Uterus (tissue), 4 donors: ENCODE data around the gene PRSS22. TPM values are rescaled to one million over a fixed set of nuclear protein-coding genes. Genes with fewer than 3 reads are reported as not detected.

Experiments used
- DNase-seq, 2 donors: peaks; one replicate each; pipeline ENCODE4 v3.0.0-alpha.2; 2019 to 2020
- H3K27ac ChIP-seq, 2 donors: fragments of 200-600 bp; sonication (generic); 1 replicate in 1 of 2; 2 replicates in 1 of 2; pipeline ENCODE4 v1.5.1; 2016 to 2018
- H3K27me3 ChIP-seq, 2 donors: fragments of 200-600 bp; sonication (generic); one replicate each; pipeline ENCODE4 v1.5.1; 2018 to 2019; ENCODE audit warnings: control low read depth in 1 of 2
- H3K36me3 ChIP-seq, 2 donors: fragments of 200-600 bp; sonication (generic); one replicate each; pipeline ENCODE4 v1.5.1; 2019; ENCODE audit warnings: control low read depth in 1 of 2
- H3K4me1 ChIP-seq, 2 donors: fragments of 200-600 bp; sonication (generic); one replicate each; pipeline ENCODE4 v1.5.1; 2018 to 2019; ENCODE audit warnings: control low read depth in 1 of 2
- H3K4me3 ChIP-seq, 2 donors: fragments of 200-600 bp; sonication (generic); 1 replicate in 1 of 2; 2 replicates in 1 of 2; pipeline ENCODE4 v1.5.1; 2018 to 2019; ENCODE audit warnings: mild to moderate bottlenecking in 1 of 2
- H3K9me3 ChIP-seq, 2 donors: fragments of 200-600 bp; sonication (generic); one replicate each; pipeline ENCODE4 v1.5.1; 2019; ENCODE audit warnings: control low read depth in 1 of 2
- POLR2A ChIP-seq, 2 donors: fragments of 450-650 bp; IDR thresholded peaks; one replicate each; pipeline ENCODE4 v1.6.1; 2016; ENCODE audit warnings: antibody characterized with exemption in 2 of 2, mild to moderate bottlenecking in 1 of 2, moderate library complexity in 1 of 2
- intact Hi-C: fragments of 100-400 bp; cut with DNase I; formaldehyde crosslinking; loops from one replicate; pipeline ENCODE4 v1.15.1; 2023; ENCODE audit warnings: low total_unique reads
- total RNA-seq, 4 donors: library from RNA; depleted of rRNA in 3 of 4; stranded (reverse); fragments of >200 nt in 3 of 4; gene quantifications; one replicate each; pipeline versions ENCODE4 v1.1.0 to v1.2.4, GENCODE V29; 2014 to 2023
- TF ChIP-seq, protein P1 (sequence below), 4 experiments: fragments of 200-600 bp in 2 of 4; fragments of 450-650 bp in 2 of 4; sonication (generic) in 2 of 4; IDR thresholded peaks; one replicate each; pipeline ENCODE4 v1.5.1; 2016 to 2019; ENCODE audit warnings: antibody characterized with exemption in 4 of 4, mild to moderate bottlenecking in 2 of 4, moderate library complexity in 1 of 4
- donor health status: DM: yes; HTN: yes; CAD: no.

Gene PRSS22
- total RNA-seq, 4 donors from 2014 or later, result 0.46 to 2.4 TPM; not detected in 2

DNA sequence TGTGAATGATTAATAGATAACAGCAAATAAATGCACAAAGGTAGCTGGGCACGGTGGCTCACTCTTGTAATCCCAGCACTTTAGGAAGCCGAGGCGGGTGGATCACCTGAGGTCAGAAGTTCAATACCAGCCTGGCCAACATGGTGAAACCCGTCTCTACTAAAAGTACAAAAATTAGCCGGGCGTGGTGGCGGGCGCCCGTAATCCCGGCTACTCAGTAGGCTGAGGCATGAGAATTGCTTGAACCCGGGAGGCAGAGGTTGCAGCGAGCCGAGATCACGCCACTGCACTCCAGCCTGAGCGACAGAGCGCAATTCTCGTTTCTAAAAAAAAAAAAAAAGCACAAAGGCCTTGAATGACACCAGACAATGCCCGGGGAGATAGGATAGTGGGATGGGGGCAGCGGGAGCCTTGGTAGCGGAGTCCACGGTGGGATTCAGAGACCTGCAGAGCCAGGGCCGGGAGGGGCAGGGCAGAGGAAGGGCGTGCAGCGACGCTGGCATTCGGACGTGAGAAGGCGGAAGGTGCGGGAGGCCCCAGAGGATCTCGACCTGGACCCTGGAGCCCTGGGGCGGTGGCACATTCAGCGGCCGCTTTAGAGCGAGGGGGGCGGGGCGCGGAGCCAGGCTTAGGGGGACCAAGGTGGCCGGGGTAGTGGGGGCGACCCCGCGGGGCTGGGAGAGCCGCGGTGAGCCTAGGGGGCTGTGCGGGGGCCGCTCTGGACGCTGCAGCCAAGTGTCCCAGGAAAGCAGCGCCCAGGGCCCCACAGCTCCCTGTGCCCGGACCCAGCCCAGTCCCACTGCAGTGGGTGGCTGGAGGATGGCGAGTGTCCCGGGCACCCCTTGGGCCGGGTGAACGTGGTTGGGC, 24.0 kb upstream of the PRSS22 start:
- H3K9me3 ChIP-seq, result no peaks in the 10 kb centered on the region
- no peaks in the 10 kb centered on the region for H3K4me1 ChIP-seq
- H3K4me3 ChIP-seq, result peak overlapping the region; percentile 69 to 76
- peak in 1 of 2 donors; percentile 53 for DNase-seq
- intact Hi-C loops, result no loop called here
- peak overlapping the region; percentile 90 to 97 for H3K27ac ChIP-seq
- H3K36me3 ChIP-seq, result no peaks in the 10 kb centered on the region
- TF ChIP-seq POLR2A (IDR thresholded peaks at IDR 0.05), result no peak
- H3K27me3 ChIP-seq, result no peaks in the 10 kb centered on the region

DNA sequence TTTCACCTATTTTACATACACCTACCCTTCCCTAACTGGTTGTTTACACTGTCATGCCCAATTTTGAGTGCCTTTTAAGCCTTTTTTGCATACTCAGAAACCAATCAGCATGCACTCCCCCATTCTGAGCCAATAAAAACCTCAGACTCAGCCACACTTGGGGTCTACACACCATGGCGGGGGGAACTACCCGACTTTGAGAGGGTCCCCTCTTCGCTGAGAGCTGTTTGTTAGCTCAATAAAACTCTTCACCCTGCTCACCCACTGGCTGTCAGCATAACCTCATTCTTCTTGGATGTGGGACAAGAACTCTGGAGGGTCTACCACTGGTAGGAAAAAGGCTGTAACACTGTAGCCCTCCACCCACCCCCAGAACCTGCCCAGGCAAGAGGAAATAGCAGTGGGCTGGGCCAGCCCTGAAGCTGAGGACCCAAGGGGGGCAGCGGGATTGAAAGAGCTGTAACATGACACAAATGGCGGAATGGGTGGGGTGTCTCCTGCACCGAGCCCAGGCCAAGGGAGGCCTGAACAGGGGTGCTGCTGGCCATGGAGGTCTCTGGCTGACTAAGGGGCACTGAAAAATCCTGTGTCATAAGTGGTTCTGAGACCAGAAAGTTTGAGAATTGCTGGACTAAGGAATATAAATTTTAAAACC, 22.0 kb upstream of the PRSS22 start:
- Histone ChIP-seq H3K4me3 (no peak overlapping the region), H3K27me3 (no peaks in the 10 kb centered on the region), H3K9me3 (no peaks in the 10 kb centered on the region), H3K36me3 (no peaks in the 10 kb centered on the region), H3K27ac (no peak overlapping the region), H3K4me1 (no peaks in the 10 kb centered on the region)
- DNase-seq, result no peak
- intact Hi-C loops, result loop anchor here (10.0 kb wide), 1 partner anchor 45 kb away; no protein-coding TSS in a partner anchor
- TF ChIP-seq, protein P1, sequence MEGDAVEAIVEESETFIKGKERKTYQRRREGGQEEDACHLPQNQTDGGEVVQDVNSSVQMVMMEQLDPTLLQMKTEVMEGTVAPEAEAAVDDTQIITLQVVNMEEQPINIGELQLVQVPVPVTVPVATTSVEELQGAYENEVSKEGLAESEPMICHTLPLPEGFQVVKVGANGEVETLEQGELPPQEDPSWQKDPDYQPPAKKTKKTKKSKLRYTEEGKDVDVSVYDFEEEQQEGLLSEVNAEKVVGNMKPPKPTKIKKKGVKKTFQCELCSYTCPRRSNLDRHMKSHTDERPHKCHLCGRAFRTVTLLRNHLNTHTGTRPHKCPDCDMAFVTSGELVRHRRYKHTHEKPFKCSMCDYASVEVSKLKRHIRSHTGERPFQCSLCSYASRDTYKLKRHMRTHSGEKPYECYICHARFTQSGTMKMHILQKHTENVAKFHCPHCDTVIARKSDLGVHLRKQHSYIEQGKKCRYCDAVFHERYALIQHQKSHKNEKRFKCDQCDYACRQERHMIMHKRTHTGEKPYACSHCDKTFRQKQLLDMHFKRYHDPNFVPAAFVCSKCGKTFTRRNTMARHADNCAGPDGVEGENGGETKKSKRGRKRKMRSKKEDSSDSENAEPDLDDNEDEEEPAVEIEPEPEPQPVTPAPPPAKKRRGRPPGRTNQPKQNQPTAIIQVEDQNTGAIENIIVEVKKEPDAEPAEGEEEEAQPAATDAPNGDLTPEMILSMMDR (IDR thresholded peaks at IDR 0.05), result no peak
- TF ChIP-seq POLR2A (IDR thresholded peaks at IDR 0.05), result no peak

- Histone ChIP-seq H3K27me3 (no peaks in the 10 kb centered on the region), H3K4me3 (no peak overlapping the region), H3K4me1 (no peaks in the 10 kb centered on the region), H3K36me3 (no peaks in the 10 kb centered on the region), H3K27ac (no peak overlapping the region), H3K9me3 (no peaks in the 10 kb centered on the region)
- peak; percentile 71 to 78 for DNase-seq
- intact Hi-C loops, result loop anchor here (10.0 kb wide), 1 partner anchor 50 kb away; no protein-coding TSS in a partner anchor
- TF ChIP-seq, protein P1 (IDR thresholded peaks at IDR 0.05), result peak; percentile 85 to 99 (median 95)
- no peak for TF ChIP-seq POLR2A (IDR thresholded peaks at IDR 0.05)
These were observed 17.0 kb upstream of the PRSS22 start for GRCh38 chr16:2874912-2875362.

GRCh38 chr16:2874032-2874911, 16.3 kb upstream of the PRSS22 start:
- no peak for TF ChIP-seq POLR2A (IDR thresholded peaks at IDR 0.05)
- TF ChIP-seq, protein P1 (IDR thresholded peaks at IDR 0.05), result no peak
- H3K27ac ChIP-seq, result no peak overlapping the region
- intact Hi-C loops, result loop anchor here (10.0 kb wide), 1 partner anchor 51 kb away; no protein-coding TSS in a partner anchor
- no peaks in the 10 kb centered on the region for H3K36me3 ChIP-seq
- no peak overlapping the region for H3K4me3 ChIP-seq
- no peaks in the 10 kb centered on the region for H3K4me1 ChIP-seq
- H3K9me3 ChIP-seq, result no peaks in the 10 kb centered on the region
- no peaks in the 10 kb centered on the region for H3K27me3 ChIP-seq
- DNase-seq, result peak in 1 of 2 donors; percentile 15

DNA sequence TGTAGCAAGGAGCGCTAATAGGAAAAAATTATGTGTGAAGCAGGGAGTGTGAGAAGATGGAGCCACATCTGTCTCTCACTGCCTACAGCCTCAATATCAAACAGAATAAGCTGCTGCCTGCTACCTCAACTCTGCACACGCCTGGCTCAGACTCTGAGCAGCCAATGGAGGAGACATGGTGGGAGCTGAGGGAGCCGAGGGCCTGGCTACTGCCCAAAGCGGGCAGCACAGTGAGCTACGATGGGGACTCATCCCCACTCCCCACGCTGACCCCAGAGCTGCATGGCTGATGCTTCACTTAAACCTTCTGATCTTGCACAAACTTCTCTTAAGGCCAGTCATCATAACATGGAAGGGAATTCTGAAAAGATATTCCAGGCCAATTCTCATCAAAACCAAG, 14.0 kb upstream of the PRSS22 start:
- Histone ChIP-seq H3K4me3 (no peak overlapping the region), H3K36me3 (no peaks in the 10 kb centered on the region), H3K4me1 (no peaks in the 10 kb centered on the region), H3K27me3 (no peaks in the 10 kb centered on the region), H3K27ac (no peak overlapping the region), H3K9me3 (no peaks in the 10 kb centered on the region)
- DNase-seq, result no peak
- TF ChIP-seq, protein P1 (IDR thresholded peaks at IDR 0.05), result no peak
- no peak for TF ChIP-seq POLR2A (IDR thresholded peaks at IDR 0.05)
- intact Hi-C loops, result loop anchor here (10.0 kb wide), 1 partner anchor 53 kb away; no protein-coding TSS in a partner anchor
